ENCODE data around the gene ARHGAP44.

The ARHGAP44 gene

GRCh38 chr17:12998461-12998860 lies 209.2 kb downstream of the ARHGAP44 start:
- H4K12ac ChIP-seq (ENCODE audit: low read depth, low read length) = no peak overlapping the region
- no peaks in the 10 kb centered on the region for H3K79me2 ChIP-seq (ENCODE audit: control insufficient read depth, insufficient read depth, low read length, poor library complexity)
- no peak overlapping the region for H3K4me2 ChIP-seq (ENCODE audit: low read length)
- no peaks in the 10 kb centered on the region for H3K79me1 ChIP-seq (ENCODE audit: low read length)
- H3K36me3 ChIP-seq (ENCODE audit: control insufficient read depth in 1 of 2, insufficient read depth in 2 of 2, low read length in 2 of 2) = peaks cover 78 to 85% of the 10 kb centered on the region in 2 experiments
- no peak overlapping the region for H4K8ac ChIP-seq (ENCODE audit: low read depth, low read length)
- H3K9ac ChIP-seq (ENCODE audit: low read length) = no peak overlapping the region
- H2BK5ac ChIP-seq (ENCODE audit: low read depth, low read length, poor library complexity) = no peak overlapping the region
- no peak overlapping the region for H3K4ac ChIP-seq (ENCODE audit: low read depth, low read length)
- H4K91ac ChIP-seq (ENCODE audit: low read depth, low read length) = no peak overlapping the region
- H2BK120ac ChIP-seq (ENCODE audit: insufficient read depth, low read length, poor library complexity) = no peak overlapping the region
- H2AFZ ChIP-seq (ENCODE audit: insufficient read depth, low read length, poor library complexity) = no peak overlapping the region
- H2AK5ac ChIP-seq (ENCODE audit: low read length) = no peak overlapping the region
- no peaks in the 10 kb centered on the region for H3K4me1 ChIP-seq (ENCODE audit: control insufficient read depth in 1 of 2, insufficient read depth in 2 of 2, low read length in 2 of 2)
- no CpG with 5 or more reads among the region's 8 CpGs for WGBS (ENCODE audit: extremely low coverage, insufficient coverage, insufficient read length)
- H3K27ac ChIP-seq (ENCODE audit: low read depth, low read length) = no peak overlapping the region
- H3K9me3 ChIP-seq (ENCODE audit: insufficient read depth, low read depth, low read length) = no peaks in the 10 kb centered on the region
- H3K14ac ChIP-seq (ENCODE audit: low read length) = no peak overlapping the region
- no peak overlapping the region for H3K18ac ChIP-seq (ENCODE audit: low read length)
- H3K23ac ChIP-seq (ENCODE audit: low read length) = no peak overlapping the region
- H3K27me3 ChIP-seq (ENCODE audit: insufficient read depth, low read length) = no peaks in the 10 kb centered on the region
- no peak overlapping the region for H3K4me3 ChIP-seq (ENCODE audit: low read depth, low read length)
- H2BK12ac ChIP-seq (ENCODE audit: low read length) = no peak overlapping the region
- DNase-seq = no peak

GRCh38 chr17:12998874-12999273 lies 209.6 kb downstream of the ARHGAP44 start:
- Histone ChIP-seq H2BK5ac (ENCODE audit: low read depth, low read length, poor library complexity) (no peak overlapping the region), H3K14ac (ENCODE audit: low read length) (no peak overlapping the region), H3K79me1 (ENCODE audit: low read length) (no peaks in the 10 kb centered on the region), H4K91ac (ENCODE audit: low read depth, low read length) (no peak overlapping the region), H2AK5ac (ENCODE audit: low read length) (no peak overlapping the region), H3K18ac (ENCODE audit: low read length) (no peak overlapping the region), H3K4me2 (ENCODE audit: low read length) (no peak overlapping the region), H2BK12ac (ENCODE audit: low read length) (no peak overlapping the region), H3K4me1 (ENCODE audit: control insufficient read depth in 1 of 2, insufficient read depth in 2 of 2, low read length in 2 of 2) (no peaks in the 10 kb centered on the region), H3K36me3 (ENCODE audit: control insufficient read depth in 1 of 2, insufficient read depth in 2 of 2, low read length in 2 of 2) (peaks cover 78 to 85% of the 10 kb centered on the region in 2 experiments), H3K9me3 (ENCODE audit: insufficient read depth, low read depth, low read length) (no peaks in the 10 kb centered on the region), H3K4me3 (ENCODE audit: low read depth, low read length) (no peak overlapping the region), H3K27ac (ENCODE audit: low read depth, low read length) (no peak overlapping the region), H4K12ac (ENCODE audit: low read depth, low read length) (no peak overlapping the region), H2BK120ac (ENCODE audit: insufficient read depth, low read length, poor library complexity) (no peak overlapping the region), H3K23ac (ENCODE audit: low read length) (no peak overlapping the region), H2AFZ (ENCODE audit: insufficient read depth, low read length, poor library complexity) (no peak overlapping the region), H3K4ac (ENCODE audit: low read depth, low read length) (no peak overlapping the region), H4K8ac (ENCODE audit: low read depth, low read length) (no peak overlapping the region), H3K9ac (ENCODE audit: low read length) (no peak overlapping the region), H3K27me3 (ENCODE audit: insufficient read depth, low read length) (no peaks in the 10 kb centered on the region), H3K79me2 (ENCODE audit: control insufficient read depth, insufficient read depth, low read length, poor library complexity) (no peaks in the 10 kb centered on the region)
- no CpG with 5 or more reads among the region's 5 CpGs for WGBS (ENCODE audit: extremely low coverage, insufficient coverage, insufficient read length)
- DNase-seq = no peak

- Histone ChIP-seq H3K4me1 (ENCODE audit: control insufficient read depth in 1 of 2, insufficient read depth in 2 of 2, low read length in 2 of 2) (no peaks in the 10 kb centered on the region), H3K4me3 (ENCODE audit: low read depth, low read length) (no peak overlapping the region), H3K79me1 (ENCODE audit: low read length) (no peaks in the 10 kb centered on the region), H2AK5ac (ENCODE audit: low read length) (no peak overlapping the region), H3K18ac (ENCODE audit: low read length) (no peak overlapping the region), H3K79me2 (ENCODE audit: control insufficient read depth, insufficient read depth, low read length, poor library complexity) (no peaks in the 10 kb centered on the region), H4K12ac (ENCODE audit: low read depth, low read length) (no peak overlapping the region), H3K4me2 (ENCODE audit: low read length) (no peak overlapping the region), H3K4ac (ENCODE audit: low read depth, low read length) (no peak overlapping the region), H4K8ac (ENCODE audit: low read depth, low read length) (no peak overlapping the region), H2BK5ac (ENCODE audit: low read depth, low read length, poor library complexity) (no peak overlapping the region), H3K27me3 (ENCODE audit: insufficient read depth, low read length) (no peaks in the 10 kb centered on the region), H3K27ac (ENCODE audit: low read depth, low read length) (no peak overlapping the region), H3K23ac (ENCODE audit: low read length) (no peak overlapping the region), H2BK12ac (ENCODE audit: low read length) (no peak overlapping the region), H2BK120ac (ENCODE audit: insufficient read depth, low read length, poor library complexity) (no peak overlapping the region), H3K36me3 (ENCODE audit: control insufficient read depth in 1 of 2, insufficient read depth in 2 of 2, low read length in 2 of 2) (peaks cover 70 to 81% of the 10 kb centered on the region in 2 experiments), H3K9me3 (ENCODE audit: insufficient read depth, low read depth, low read length) (no peaks in the 10 kb centered on the region), H3K9ac (ENCODE audit: low read length) (no peak overlapping the region), H4K91ac (ENCODE audit: low read depth, low read length) (no peak overlapping the region), H2AFZ (ENCODE audit: insufficient read depth, low read length, poor library complexity) (no peak overlapping the region), H3K14ac (ENCODE audit: low read length) (no peak overlapping the region)
- WGBS (ENCODE audit: extremely low coverage, insufficient coverage, insufficient read length) = no CpG with 5 or more reads among the region's 8 CpGs
- DNase-seq = no peak
These were observed 211.3 kb downstream of the ARHGAP44 start for GRCh38 chr17:13000561-13000960.

GRCh38 chr17:13001991-13002615 lies 212.8 kb downstream of the ARHGAP44 start:
- Histone ChIP-seq H3K27me3 (ENCODE audit: insufficient read depth, low read length) (no peaks in the 10 kb centered on the region), H3K9ac (ENCODE audit: low read length) (no peak overlapping the region), H3K9me3 (ENCODE audit: insufficient read depth, low read depth, low read length) (no peaks in the 10 kb centered on the region), H2BK5ac (ENCODE audit: low read depth, low read length, poor library complexity) (no peak overlapping the region), H2AK5ac (ENCODE audit: low read length) (no peak overlapping the region), H3K23ac (ENCODE audit: low read length) (no peak overlapping the region), H3K4ac (ENCODE audit: low read depth, low read length) (no peak overlapping the region), H2AFZ (ENCODE audit: insufficient read depth, low read length, poor library complexity) (no peak overlapping the region), H3K36me3 (ENCODE audit: control insufficient read depth in 1 of 2, insufficient read depth in 2 of 2, low read length in 2 of 2) (peaks cover 59 to 69% of the 10 kb centered on the region in 2 experiments), H4K12ac (ENCODE audit: low read depth, low read length) (no peak overlapping the region), H3K4me3 (ENCODE audit: low read depth, low read length) (no peak overlapping the region), H2BK120ac (ENCODE audit: insufficient read depth, low read length, poor library complexity) (no peak overlapping the region), H3K14ac (ENCODE audit: low read length) (no peak overlapping the region), H3K79me1 (ENCODE audit: low read length) (no peaks in the 10 kb centered on the region), H2BK12ac (ENCODE audit: low read length) (no peak overlapping the region), H3K4me1 (ENCODE audit: control insufficient read depth in 1 of 2, insufficient read depth in 2 of 2, low read length in 2 of 2) (no peaks in the 10 kb centered on the region), H3K27ac (ENCODE audit: low read depth, low read length) (no peak overlapping the region), H4K91ac (ENCODE audit: low read depth, low read length) (no peak overlapping the region), H3K4me2 (ENCODE audit: low read length) (no peak overlapping the region), H3K79me2 (ENCODE audit: control insufficient read depth, insufficient read depth, low read length, poor library complexity) (no peaks in the 10 kb centered on the region), H4K8ac (ENCODE audit: low read depth, low read length) (no peak overlapping the region), H3K18ac (ENCODE audit: low read length) (no peak overlapping the region)
- no CpG with 5 or more reads among the region's 15 CpGs for WGBS (ENCODE audit: extremely low coverage, insufficient coverage, insufficient read length)
- no peak for DNase-seq
